Effector memory CD8-positive, alpha-beta T cell (primary cell): ENCODE data around the gene IGF2BP1.
"Not testable (repeated sequence)": the region's sequence is repeated elsewhere in the genome, so short reads cannot be mapped to it uniquely, and the experiment has no call there.

ENCODE experiments used
- ATAC-seq: fragments of 150-1000 bp; cut with Tn5 transposase; replicated peaks from 2 replicates; pipeline ENCODE4 v1.10.0; 2021; ENCODE audit warnings: mild to moderate bottlenecking, moderate library complexity
- DNase-seq, 3 experiments: peaks; one replicate each; pipeline ENCODE4 v3.0.0; 2021
- H3K27ac Mint-ChIP-seq, 2 donors: one replicate each; pipeline ENCODE4 v1.8.0; 2022; ENCODE audit warnings: mild to moderate bottlenecking in 2 of 2, mixed read lengths in 2 of 2, moderate library complexity in 2 of 2
- H3K27me3 Mint-ChIP-seq, 2 donors: one replicate each; pipeline ENCODE4 v1.8.0; 2022; ENCODE audit warnings: mixed read lengths in 2 of 2
- H3K36me3 Mint-ChIP-seq: one replicate; pipeline ENCODE4 v1.8.0; 2022; ENCODE audit warnings: mild to moderate bottlenecking, moderate library complexity, mixed read lengths; ENCODE audit not compliant: insufficient read depth
- H3K4me1 Mint-ChIP-seq, 2 donors: one replicate each; pipeline ENCODE4 v1.8.0; 2022; ENCODE audit warnings: low read depth in 2 of 2, mixed read lengths in 2 of 2
- H3K4me3 Mint-ChIP-seq, 2 donors: one replicate each; pipeline ENCODE4 v1.8.0; 2022; ENCODE audit warnings: mild to moderate bottlenecking in 2 of 2, mixed read lengths in 2 of 2, moderate library complexity in 2 of 2
- H3K9me3 Mint-ChIP-seq, 2 donors: one replicate each; pipeline ENCODE4 v1.8.0; 2022; ENCODE audit warnings: mixed read lengths in 2 of 2

The IGF2BP1 gene

DNA sequence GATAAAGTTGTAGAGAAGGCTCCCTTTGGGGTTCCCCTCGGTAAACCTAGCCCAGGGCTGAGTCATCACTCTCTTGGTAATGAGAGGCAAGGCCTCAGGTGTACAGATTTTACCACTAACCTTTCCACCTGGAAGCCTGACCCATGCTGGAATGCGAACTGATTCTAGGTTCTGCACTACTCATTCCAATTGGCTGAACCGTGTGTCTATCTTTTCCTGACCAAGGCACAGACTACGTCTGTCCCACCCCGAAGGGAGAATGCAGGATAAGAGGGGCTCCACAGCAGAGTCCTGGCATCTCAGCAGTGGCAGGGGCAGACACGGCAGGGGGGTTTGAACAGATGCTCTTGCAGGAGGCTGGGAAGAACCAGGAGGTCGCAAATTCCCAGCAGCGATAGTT lies 70.0 kb downstream of the IGF2BP1 start:
- no peaks in the 10 kb centered on the region for H3K4me1 Mint-ChIP-seq

DNA sequence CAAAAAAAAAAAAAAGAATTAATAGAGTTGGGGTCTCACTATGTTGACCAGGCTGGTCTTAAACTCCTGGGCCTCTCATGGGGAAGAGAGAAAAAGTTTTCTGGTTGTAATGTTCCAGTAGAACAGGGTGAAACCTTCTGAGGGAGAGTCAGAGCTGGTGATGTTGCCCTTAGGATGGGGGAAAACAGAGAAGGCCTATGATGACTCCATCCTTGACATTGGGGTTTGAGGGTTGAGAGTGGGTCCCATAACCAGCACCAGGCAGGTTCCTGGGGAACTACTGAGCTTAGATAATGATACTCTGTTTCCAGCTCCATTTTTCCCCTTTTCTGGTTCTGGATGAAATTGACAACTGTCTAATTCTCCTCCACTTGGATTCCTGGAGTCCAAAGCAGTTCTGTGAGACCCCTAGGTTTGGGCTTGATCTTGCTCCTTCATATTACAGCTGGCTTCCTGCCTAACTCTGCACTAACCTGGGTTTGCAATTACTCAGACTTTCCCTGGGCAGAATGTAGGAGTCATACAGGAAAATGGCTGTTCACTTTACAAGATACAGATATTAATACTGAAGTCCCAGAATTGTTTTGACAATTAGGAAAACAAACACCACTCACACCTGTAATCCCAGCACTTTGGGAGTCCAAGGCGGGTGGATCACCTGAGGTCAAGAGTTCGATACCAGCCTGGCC lies 72.5 kb downstream of the IGF2BP1 start:
- peaks cover 0 to 3% of the 10 kb centered on the region in 2 donors for H3K27me3 Mint-ChIP-seq
- H3K9me3 Mint-ChIP-seq = no peaks in the 10 kb centered on the region
- H3K4me1 Mint-ChIP-seq = no peaks in the 10 kb centered on the region
- H3K4me3 Mint-ChIP-seq = no peak overlapping the region
- no peak overlapping the region for H3K27ac Mint-ChIP-seq
- DNase-seq (no peak), ATAC-seq (no peak)
- H3K36me3 Mint-ChIP-seq = no peaks in the 10 kb centered on the region

More for the DNA sequence above, 70.0 kb downstream of the IGF2BP1 start:
- H3K9me3 Mint-ChIP-seq = no peaks in the 10 kb centered on the region
- H3K4me3 Mint-ChIP-seq = no peak overlapping the region
- DNase-seq (no peak), ATAC-seq (no peak)
- H3K27ac Mint-ChIP-seq = no peak overlapping the region
- no peaks in the 10 kb centered on the region for H3K36me3 Mint-ChIP-seq
- H3K27me3 Mint-ChIP-seq = no peaks in the 10 kb centered on the region

DNA sequence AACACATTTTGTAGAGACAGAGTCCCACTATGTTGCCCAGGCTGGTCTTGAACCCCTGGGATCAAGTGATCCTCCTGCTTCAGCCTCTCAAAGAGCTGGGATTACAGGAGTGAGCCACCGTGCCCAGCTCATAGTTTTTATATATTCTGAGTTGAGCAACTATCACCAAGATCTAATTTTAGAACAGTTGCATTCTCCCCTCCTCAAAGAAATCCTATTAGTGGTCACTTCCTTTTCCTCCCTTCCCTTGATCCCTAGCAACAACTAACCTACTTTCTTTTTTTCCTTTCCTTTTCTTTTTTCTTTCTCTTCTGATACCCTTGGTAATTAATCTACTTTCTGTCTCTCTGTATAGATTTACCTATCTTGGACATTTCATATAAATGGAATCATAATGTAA lies 73.9 kb downstream of the IGF2BP1 start:
- no peak overlapping the region for H3K4me3 Mint-ChIP-seq
- no peaks in the 10 kb centered on the region for H3K4me1 Mint-ChIP-seq
- no peaks in the 10 kb centered on the region for H3K9me3 Mint-ChIP-seq
- DNase-seq (no peak), ATAC-seq (no peak)
- peaks cover 8 to 17% of the 10 kb centered on the region in 2 donors for H3K27me3 Mint-ChIP-seq
- no peak overlapping the region for H3K27ac Mint-ChIP-seq
- no peaks in the 10 kb centered on the region for H3K36me3 Mint-ChIP-seq

DNA sequence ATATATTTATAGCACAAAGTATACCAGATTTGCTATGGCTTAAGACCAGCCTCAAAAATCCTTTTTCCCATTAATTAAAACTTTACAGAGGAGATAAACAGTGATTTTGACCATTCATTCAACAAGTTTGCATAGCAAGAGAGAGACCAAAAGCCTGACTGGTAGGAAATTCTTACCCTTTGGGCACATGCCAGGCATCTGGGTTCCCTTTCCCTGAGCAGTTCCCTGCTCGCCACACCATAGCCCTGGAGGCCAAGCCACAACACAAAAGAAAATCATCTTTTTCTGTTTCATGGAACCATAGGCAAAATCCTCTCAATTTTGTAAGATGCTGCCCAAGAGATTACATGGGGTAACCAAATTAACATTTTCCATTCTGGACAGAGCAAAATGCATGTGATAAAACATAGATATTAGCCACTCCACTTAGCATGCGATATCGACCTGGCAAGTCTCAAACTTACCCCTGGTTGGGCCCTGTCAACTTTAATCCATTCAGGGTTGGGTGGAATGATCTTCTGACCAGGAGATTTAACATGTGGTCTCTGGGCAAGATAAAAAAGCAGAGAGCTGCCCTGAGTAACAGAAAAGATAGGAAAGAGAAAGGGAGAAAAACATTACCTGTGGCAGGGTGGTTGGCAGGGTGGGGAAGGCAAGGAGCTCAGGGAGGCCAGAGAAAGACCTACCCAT lies 77.8 kb downstream of the IGF2BP1 start:
- ATAC-seq (no peak), DNase-seq (no peak)
- H3K4me1 Mint-ChIP-seq = no peaks in the 10 kb centered on the region
- no peaks in the 10 kb centered on the region for H3K9me3 Mint-ChIP-seq
- H3K36me3 Mint-ChIP-seq = no peaks in the 10 kb centered on the region
- H3K27me3 Mint-ChIP-seq = peaks cover 38 to 51% of the 10 kb centered on the region in 2 donors
- no peak overlapping the region for H3K4me3 Mint-ChIP-seq
- H3K27ac Mint-ChIP-seq = no peak overlapping the region

DNA sequence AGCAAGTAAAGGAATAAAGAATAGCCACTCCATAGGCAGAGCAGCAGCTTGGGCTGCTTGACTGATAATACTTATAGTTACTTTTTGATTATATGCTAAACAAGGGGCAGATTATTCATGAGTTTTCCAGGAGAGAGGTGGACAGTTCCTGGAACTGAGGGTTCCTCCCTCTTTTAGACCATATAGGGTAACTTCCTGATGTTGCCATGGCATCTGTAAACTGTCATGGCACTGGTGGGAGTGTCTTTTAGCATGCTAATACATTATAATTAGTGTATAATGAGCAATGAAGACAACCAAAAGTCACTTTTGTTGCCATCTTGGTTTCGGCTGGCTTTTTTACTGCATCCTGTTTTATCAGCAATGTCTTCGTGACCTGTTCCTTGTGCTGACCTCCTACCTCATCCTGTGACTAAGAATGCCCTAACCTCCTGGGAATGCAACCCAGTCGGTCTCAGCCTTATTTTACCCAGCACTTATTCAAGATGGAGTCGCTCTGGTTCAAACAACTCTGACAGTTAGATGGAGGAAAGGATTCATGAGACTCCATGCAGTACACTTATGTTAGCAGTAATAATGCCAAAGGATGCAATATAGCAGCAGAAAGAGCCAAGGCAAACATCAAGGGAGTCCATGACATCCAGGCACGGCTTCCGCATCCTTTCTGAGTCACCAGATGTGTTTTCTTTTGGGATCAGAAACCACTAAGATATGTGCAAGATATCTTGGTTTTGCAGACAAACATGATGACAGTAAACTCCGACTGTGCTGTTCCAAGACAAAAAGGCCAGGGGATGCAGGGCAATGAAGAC lies 79.6 kb downstream of the IGF2BP1 start:
- Mint-ChIP-seq H3K36me3 (no peaks in the 10 kb centered on the region), H3K27me3 (peaks cover 44 to 63% of the 10 kb centered on the region in 2 donors), H3K4me1 (no peaks in the 10 kb centered on the region), H3K9me3 (no peaks in the 10 kb centered on the region), H3K27ac (no peak overlapping the region), H3K4me3 (no peak overlapping the region)
- ATAC-seq = no peak
- DNase-seq = no peak

DNA sequence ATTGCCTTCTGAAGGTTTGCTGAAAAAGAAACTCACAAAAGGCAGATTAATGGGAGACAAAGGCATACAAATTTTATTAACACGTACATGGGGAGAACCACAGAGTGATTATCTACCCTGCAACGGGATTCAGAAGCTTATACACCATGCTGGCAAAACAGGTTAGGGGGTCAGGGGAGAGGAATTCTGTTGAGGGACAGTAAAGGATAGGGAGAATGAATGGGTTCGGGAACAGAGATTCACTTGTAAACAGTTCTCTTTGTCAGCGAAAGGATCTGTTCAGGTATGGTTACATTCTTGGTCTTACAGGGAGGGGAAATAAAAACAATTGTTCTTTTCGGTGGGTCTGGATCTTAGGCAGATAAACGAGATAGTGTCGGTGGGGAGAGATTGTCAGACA lies 81.1 kb downstream of the IGF2BP1 start:
- no peak overlapping the region for H3K27ac Mint-ChIP-seq
- no peaks in the 10 kb centered on the region for H3K36me3 Mint-ChIP-seq
- no peak for DNase-seq
- H3K9me3 Mint-ChIP-seq = no peaks in the 10 kb centered on the region
- no peaks in the 10 kb centered on the region for H3K4me1 Mint-ChIP-seq
- H3K27me3 Mint-ChIP-seq = peaks cover 44 to 67% of the 10 kb centered on the region in 2 donors
- no peak for ATAC-seq
- H3K4me3 Mint-ChIP-seq = no peak overlapping the region

DNA sequence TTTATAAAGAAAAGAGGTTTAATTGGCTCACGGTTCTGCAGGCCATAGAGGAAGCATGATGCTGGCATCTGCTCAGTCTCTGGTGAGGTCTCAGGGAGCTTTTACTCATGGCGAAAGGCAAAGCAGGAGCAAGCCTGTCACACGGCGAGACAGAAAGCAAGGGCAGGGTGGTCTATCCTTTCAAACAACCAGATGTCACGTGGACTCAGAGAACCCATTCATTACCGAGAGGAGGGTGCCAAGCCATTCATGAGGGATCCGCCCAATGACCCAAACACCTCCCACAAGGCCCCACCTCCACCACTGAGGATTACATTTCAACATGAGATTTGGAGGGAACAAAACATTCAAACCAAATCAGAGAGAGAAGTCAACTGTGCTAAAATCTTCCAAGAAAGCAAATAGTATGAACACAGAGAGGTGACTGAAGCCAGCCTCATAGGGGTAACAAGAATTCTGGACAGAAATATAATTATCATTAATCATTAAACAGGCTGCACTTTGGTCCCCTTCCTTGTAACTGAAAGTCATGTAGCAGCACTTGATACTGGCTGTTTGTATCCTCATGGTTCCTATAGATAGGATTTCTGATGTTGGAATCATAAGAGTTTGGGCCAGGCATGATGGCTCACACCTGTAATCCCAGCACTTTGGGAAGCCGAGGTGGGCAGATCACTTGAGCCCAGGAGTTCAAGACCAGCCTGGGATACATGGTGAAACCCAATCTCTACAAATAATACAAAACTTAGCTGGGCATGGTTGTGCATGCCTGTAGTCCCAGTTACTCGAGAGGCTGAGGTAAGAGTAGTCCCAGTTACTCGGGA lies 82.9 kb downstream of the IGF2BP1 start:
- H3K27me3 Mint-ChIP-seq = peaks cover 47 to 64% of the 10 kb centered on the region in 2 donors
- DNase-seq (no peak), ATAC-seq (no peak)
- no peak overlapping the region for H3K4me3 Mint-ChIP-seq
- H3K9me3 Mint-ChIP-seq = no peaks in the 10 kb centered on the region
- no peaks in the 10 kb centered on the region for H3K36me3 Mint-ChIP-seq
- no peak overlapping the region for H3K27ac Mint-ChIP-seq
- H3K4me1 Mint-ChIP-seq = no peaks in the 10 kb centered on the region

DNA sequence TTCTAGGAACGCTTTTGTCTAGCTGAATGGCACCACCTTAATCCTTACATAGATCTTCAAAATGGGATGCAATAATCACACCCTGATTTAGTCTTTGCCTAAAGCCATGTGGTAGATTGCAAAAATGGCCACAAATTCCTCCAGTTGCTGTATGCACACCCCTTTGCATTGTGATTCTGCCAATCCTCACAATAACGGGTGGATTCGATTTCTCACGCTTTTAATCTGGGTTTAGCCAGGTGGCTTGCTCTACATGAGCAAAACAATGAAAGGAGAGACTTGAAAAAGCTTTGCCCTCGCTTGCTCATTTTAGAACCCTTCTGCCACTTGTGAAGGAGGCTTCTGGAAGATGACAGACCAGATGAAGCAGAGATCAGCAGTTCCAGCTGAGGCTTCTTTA lies 85.0 kb downstream of the IGF2BP1 start:
- ATAC-seq (no peak), DNase-seq (no peak)
- Mint-ChIP-seq H3K27ac (no peak overlapping the region), H3K4me1 (peaks cover 0 to 7% of the 10 kb centered on the region in 2 donors), H3K9me3 (no peaks in the 10 kb centered on the region), H3K27me3 (peaks cover 45 to 65% of the 10 kb centered on the region in 2 donors), H3K4me3 (no peak overlapping the region), H3K36me3 (no peaks in the 10 kb centered on the region)

DNA sequence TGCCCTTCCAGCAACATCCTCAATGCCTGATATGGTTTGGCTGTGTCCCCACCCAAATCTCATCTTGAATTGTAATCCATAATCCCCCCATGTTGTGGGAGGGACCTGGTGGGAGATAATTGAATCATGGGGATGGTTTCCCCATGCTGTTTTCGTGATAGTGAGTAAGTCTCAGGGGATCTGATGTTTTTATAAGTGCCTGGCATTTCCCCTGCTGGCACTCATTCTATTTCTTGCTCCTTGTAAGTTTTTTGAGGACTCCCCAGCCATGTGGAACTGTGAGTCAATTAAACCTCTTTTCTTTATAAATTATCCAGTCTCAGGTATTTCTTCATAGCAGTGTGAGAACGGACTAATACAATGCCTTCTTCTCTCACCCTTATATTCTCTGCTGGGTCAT lies 87.9 kb downstream of the IGF2BP1 start:
- H3K9me3 Mint-ChIP-seq, H3K4me3 Mint-ChIP-seq, H3K4me1 Mint-ChIP-seq, ATAC-seq, H3K36me3 Mint-ChIP-seq, DNase-seq, H3K27ac Mint-ChIP-seq: not testable (repeated sequence)
- H3K27me3 Mint-ChIP-seq = peaks cover 38 to 47% of the 10 kb centered on the region in 2 donors

DNA sequence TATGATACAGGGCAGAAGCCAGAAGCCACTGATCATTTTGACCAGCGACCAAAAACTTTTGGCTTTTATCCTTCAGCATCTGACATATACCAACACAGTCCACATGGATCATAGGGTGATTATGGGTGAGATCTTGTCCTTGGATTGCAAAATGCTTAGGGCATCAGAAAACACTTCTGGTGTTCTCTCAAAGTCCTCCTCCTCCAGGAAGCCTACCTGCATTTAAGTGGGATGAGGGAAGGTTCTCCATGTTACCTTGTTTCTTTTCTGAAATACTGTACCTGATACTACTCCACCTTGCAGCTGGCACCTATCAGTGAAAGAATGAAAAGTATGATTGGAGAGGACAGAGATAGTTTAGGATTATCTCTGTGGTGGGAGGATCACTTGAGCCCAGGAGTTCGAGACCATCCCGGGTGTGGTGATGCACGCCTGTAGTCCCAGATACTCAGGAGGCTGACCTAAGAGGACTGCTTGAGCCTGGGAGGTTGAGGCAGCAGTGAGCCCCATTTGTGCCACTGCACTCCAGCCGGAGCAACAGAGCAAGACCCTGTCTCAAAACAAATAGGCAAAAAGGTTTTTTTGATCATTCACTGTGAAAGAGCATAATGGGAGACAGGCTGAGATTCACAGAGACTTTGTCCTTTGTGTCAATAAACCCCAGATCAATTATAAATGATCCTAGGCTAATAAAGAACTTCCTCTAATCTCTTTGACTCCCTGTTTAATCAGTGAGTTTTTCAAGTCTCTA lies 88.6 kb downstream of the IGF2BP1 start:
- Mint-ChIP-seq H3K4me3 (no peak overlapping the region), H3K36me3 (no peaks in the 10 kb centered on the region), H3K9me3 (no peaks in the 10 kb centered on the region), H3K27ac (no peak overlapping the region), H3K27me3 (peaks cover 38 to 50% of the 10 kb centered on the region in 2 donors), H3K4me1 (peaks cover 7% of the 10 kb centered on the region in 2 donors)
- DNase-seq (no peak), ATAC-seq (no peak)

DNA sequence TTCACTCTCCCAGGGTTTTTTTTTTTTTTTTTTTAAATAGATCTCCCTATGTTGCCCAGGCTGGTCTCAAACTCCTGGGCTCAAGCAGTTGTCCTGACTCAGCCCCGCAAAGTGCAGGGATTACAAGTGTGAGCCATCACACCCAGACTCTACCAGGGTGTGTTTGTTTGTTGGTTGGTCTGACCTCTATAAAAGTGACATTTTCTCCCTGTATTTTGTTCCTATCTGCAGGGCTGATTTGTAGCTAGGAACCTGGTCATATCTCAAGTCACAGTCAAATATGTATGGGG lies 89.1 kb downstream of the IGF2BP1 start:
- Mint-ChIP-seq H3K4me1 (peaks cover 7% of the 10 kb centered on the region in 2 donors), H3K9me3 (no peaks in the 10 kb centered on the region), H3K27ac (no peak overlapping the region), H3K27me3 (peaks cover 34 to 50% of the 10 kb centered on the region in 2 donors), H3K36me3 (no peaks in the 10 kb centered on the region), H3K4me3 (no peak overlapping the region)
- no peak for ATAC-seq
- no peak for DNase-seq

DNA sequence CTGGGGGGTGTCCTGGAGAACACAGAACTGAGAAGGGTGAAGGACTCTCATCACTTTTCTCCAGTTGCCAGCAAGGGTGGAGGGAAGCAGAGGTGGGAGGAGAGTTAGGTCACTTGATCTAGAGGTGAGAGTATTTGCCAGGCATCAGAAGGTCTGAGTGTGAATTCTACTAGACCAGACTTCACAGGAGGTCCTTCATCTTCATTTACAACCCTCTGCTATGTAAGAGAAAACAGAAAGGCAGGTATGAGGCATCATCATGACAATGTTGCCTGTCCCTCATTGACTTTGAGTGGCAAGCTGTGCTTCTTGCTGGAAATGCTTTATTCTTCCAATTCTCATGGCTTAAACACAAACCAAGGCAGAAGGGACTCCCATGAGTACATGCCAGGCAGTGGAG lies 89.5 kb downstream of the IGF2BP1 start:
- H3K27ac Mint-ChIP-seq = no peak overlapping the region
- peaks cover 7% of the 10 kb centered on the region in 2 donors for H3K4me1 Mint-ChIP-seq
- H3K4me3 Mint-ChIP-seq = no peak overlapping the region
- ATAC-seq (no peak), DNase-seq (no peak)
- peaks cover 33 to 46% of the 10 kb centered on the region in 2 donors for H3K27me3 Mint-ChIP-seq
- no peaks in the 10 kb centered on the region for H3K9me3 Mint-ChIP-seq
- no peaks in the 10 kb centered on the region for H3K36me3 Mint-ChIP-seq

DNA sequence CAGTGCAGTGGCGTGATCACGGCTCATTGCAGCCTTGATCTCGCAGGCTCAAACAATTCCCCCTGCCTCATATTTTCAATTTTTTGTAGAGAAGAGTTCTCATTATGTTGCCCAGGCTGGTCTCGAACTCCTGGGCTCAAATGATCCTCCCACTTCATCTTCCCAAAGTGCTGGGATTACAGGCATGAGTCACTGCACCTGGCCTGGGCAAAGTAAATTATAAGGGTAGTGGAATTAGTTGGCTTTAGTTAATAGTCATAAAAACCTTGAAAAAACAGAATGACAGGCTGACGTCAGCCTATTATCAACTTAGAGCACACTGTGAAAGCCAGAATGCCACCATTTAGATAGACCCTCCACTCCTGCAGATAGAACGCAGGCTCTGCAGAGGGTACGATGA lies 91.9 kb downstream of the IGF2BP1 start:
- no peak for ATAC-seq
- Mint-ChIP-seq H3K36me3 (no peaks in the 10 kb centered on the region), H3K4me1 (peaks cover 7% of the 10 kb centered on the region in 2 donors), H3K9me3 (no peaks in the 10 kb centered on the region), H3K27me3 (peaks cover 33 to 53% of the 10 kb centered on the region in 2 donors), H3K27ac (no peak overlapping the region), H3K4me3 (no peak overlapping the region)
- no peak for DNase-seq
